HG02938 (cell line): ENCODE data around the gene RBM26.

Source experiments
- ATAC-seq: cut with Tn5 transposase; IDR thresholded peaks from one replicate; pipeline ENCODE4 v1.9.1; 2021; ENCODE audit warnings: mild to moderate bottlenecking, moderate library complexity; ENCODE audit not compliant: unreplicated experiment

The RBM26 gene

GRCh38 chr13:79341202-79341601 lies 64.9 kb downstream of the RBM26 start:
- no peak for ATAC-seq

DNA sequence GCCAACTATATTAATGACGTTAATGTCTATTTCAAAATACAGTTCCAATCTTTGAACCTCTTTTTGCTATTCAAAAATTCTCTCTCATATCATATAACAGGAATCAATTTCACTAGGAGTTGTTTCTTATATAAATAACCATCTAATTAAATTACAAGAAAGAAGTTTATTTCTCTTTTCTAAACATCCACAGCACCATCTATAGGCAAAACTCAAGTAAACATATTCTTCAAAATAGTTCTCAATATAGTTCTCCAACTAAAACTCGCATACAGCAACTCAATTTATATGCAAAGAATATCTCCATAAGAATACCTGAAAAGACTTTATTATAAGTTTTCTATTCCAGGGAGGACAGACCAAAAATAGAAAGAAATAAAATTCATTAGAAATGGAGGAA lies 65.6 kb downstream of the RBM26 start:
- no peak for ATAC-seq

GRCh38 chr13:79338343-79338742 lies 67.7 kb downstream of the RBM26 start:
- no peak for ATAC-seq

DNA sequence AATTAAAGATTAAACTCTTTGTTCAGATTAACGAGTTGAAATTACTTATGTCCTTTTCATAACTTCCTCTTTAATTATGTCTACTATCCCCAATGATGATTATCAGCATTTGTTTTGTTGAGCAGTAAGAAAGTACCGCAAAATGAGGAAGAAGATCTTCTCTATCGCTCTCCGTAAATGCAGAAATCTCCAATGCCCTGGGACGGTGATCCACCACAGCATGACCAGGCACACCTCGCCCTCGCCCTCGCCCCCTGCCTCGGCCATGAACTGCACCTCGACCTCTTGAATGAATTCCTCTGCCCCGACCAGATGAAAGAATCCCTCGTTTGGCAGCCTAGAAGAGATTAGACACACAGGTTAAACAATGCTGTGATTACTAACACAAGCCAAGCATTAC lies 69.1 kb downstream of the RBM26 start:
- no peak for ATAC-seq

GRCh38 chr13:79328510-79328909 lies 77.5 kb downstream of the RBM26 start:
- no peak for ATAC-seq

DNA sequence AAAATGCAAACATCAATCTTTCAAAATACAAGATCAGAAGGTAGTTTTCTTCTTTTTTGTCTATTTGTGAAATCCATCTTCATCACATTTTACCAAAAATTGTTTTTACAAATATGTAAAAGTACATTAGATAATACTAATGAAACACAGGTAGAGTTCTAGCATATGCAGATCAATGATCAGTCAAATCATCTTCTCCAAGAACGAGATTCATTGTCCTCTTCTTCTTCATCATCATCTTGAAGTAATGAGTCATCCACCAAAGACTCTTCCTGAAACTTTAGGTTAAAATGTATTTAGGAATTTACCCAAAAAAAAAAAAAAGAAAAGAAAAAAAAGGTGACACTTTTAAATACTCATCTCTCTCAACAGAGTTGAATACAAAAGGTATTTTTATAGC lies 85.6 kb downstream of the RBM26 start:
- ATAC-seq = no peak

- ATAC-seq = no peak
Observed at GRCh38 chr13:79318664-79319063, 87.4 kb downstream of the RBM26 start.

DNA sequence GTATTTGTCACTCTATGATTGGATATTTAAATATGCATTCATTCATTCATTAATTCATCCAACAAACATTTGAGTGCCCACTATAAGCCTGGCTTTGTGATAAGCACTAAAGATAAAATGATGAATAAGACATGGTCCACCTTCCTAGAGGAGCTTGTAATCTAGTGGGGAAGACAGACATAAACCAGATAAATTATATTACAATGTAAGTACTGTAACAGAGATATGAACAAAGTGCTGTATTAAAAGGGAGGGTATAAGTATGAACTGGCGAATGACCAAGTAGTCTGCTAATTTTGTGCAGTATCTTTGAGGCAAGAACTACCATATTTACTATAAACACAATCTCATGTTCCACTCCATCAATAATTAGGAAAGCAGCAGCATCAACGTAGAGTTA lies 88.2 kb downstream of the RBM26 start:
- ATAC-seq = no peak

- no peak for ATAC-seq
Observed at GRCh38 chr13:79314652-79315051, 91.4 kb downstream of the RBM26 start.

DNA sequence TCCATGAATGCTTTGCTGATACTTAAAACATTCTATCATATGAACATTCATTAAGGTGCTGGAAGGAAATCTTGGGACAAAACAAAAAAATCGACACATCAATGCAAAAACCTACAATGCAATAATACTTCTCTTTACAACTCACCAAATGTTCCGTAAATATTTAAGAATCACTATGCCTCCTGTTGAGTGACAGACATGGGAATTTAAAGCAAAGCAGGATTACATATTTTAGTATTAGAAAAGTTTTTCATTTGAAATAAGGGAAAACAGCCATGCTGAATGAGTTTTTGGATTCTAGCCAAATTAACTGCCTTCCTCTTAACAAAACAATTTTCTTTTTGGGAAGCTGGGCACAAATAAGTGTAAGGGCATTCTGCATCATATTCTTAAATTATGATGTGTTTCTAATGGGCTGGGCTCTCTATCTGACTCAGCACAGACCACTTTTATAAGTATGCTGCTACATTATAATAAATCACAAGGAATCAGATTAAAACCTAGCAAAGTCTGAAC lies 93.7 kb downstream of the RBM26 start:
- ATAC-seq = no peak

GRCh38 chr13:79311386-79311785 lies 94.7 kb downstream of the RBM26 start:
- ATAC-seq = no peak

DNA sequence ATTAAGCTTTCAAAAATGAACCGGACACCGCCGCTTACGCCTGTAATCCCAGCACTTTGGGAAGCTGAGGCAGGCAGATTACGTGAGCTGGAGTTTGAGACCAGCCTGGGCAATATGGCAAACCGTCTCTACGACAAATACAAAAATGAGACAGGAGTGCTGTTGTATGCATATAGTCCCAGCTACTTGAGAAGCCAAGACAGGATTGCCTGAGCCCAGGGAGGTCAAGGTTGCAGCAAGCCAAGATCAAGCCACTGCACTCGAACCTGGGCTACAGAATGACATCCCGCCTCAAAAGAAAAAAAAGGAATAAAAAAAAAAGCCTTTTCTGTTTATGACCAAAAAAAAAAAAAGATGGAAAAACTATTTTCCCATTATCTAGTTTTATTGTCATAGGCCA lies 96.4 kb downstream of the RBM26 start:
- no peak for ATAC-seq

GRCh38 chr13:79307866-79308298 lies 98.2 kb downstream of the RBM26 start:
- peak; percentile 67 for ATAC-seq

DNA sequence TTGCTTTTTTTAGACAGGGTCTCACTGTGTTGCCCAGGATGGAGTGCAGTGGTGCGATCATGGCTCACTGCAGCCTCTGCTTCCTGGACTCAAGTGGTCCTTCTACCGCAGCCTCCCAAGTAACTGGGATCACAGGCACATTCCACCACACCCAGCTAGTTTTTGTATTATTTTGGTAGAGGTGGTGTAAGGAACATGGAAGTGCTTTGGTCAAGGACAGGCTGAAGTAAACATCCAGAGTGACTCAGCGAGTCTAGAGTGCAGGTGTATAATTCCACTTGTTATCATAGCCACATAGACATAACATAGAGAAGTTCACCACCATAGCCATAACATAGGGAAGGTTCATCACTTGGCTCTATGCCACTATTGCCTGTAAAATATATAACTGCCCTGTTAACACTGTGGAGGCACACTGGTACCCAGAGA lies 98.6 kb downstream of the RBM26 start:
- ATAC-seq = peak; percentile 35

- no peak for ATAC-seq
Observed at GRCh38 chr13:79306650-79307049, 99.4 kb downstream of the RBM26 start.

DNA sequence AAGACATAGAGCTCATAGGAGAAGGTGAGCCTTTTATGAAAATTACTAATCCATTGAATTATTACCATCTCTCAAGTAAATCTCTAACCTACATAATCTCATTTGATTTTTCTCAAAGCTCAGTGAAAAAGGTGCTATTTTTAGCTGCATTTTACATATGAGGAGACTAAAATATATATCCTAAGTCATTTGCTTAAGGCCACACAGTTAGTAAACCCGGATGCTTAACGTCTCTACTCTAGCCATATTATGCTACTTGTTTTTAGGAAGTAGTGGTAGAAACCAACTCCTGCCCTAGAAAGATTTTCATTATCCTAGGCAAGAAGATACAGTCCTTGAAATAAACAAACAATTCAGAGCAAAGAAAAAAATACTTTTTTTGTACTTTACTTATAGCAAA lies 108.9 kb downstream of the RBM26 start:
- ATAC-seq = no peak

DNA sequence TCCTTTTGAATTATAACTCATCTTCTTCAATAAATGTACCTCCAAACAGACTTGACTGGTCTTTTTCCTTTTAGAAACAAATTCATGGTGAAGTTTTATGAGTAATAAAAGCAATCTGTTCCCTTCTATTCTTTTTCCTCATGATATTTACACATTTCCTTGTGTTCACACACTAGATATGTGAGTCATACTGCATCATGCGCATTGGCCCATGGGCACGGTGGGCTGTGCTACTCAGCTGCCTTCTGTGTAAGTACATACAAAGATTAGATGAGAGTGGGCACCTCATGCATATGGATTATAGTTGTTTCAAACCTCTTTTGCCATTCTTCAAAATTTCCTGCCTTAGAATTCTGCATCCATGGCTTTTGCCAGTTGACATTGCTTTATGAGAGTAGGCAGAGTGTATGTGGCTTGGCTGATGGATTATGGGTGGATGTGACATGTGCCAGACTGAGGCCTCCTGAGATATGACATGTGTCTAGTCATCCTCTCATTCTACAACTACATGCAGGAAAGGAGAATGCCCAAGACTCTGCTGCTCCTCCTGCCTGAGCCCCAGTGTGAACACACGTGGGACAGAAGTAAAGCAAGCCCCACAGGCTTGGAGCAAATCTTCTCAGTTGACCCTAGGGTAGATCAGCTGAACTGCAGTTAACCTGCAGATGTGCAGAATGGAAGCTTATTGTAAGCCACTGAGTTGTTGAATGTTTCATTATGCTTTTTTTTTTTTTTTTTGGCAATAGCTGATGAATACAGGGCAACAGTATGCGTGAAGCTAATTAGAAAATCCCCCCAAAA lies 109.9 kb downstream of the RBM26 start:
- no peak for ATAC-seq

DNA sequence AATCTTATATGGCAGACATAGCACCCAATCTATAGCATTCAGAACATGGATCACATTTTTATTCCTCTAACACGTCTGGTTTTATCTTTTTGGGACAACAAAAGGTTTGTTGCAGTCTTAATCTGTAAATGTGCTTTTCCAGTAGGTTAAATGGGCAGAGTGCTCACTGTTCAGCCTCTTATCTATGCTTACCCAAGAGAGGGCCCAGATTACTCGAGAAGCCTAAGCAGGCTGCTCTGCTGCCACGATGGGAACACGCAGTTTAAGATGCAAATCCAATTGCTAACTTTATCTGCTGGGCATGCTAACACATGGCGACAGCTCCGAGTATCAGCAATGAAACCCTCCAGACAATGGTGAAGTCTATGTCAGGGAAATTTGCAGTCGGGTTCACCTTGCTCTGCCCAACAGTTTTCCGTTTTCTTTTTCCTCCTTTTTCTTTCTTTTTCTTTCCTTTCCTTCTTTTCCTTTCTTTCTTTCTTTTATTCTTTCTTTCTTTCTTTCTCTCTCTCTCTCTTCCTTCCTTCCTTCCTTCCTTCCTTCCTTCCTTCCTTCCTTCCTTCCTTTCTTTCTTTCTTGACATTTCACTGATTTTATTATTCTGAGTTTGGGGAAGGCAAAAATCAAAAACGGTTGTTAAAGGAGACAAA lies 115.3 kb downstream of the RBM26 start:
- ATAC-seq = no peak

GRCh38 chr13:79289571-79289970 lies 116.5 kb downstream of the RBM26 start:
- no peak for ATAC-seq

DNA sequence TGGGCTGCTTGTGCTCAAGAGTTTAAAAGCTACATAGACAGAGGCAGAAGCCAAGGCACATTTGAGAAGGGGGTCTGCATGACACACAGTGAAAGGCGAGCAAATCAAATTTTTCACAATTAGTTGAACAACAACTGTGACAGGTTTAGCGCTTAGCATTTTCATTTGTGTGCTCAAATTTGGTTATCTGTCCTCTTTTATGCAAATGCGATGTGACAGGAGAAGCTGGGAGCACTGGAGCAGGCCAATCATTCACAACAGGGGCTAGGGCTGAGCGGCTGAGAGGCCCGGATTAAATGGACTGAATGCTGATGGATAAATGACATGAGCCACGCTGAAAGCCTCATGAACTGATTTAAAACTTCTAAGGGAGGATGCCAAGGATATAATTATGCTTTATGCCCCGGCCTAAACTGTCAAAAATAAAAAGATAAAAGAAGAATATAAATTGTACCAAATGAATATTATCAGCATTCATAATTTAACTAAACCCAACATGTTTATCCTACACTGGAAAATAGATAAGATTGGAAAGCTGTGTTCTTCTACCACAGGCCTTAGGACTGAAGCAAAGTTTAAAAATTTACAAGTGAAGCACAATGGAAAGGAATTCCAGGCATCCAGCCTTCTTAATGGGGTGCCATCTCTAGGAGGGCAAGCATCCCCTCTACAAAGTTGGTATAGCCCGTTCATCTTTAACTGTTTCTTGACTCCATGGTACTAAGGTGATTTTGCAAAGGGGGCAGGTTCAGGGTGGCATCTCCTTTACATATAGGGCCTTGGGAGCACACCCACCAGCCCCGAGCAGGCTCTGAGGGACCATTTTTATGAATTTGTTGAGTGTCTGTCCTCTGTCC lies 117.9 kb downstream of the RBM26 start:
- ATAC-seq = no peak

GRCh38 chr13:79285159-79285558 lies 120.9 kb downstream of the RBM26 start:
- no peak for ATAC-seq
